Smooth muscle cell of the brain vasculature (primary cell): ENCODE measurements around the gene BORCS6.
A peak's percentile ranks its signal among the peaks of the same experiment; 100 is the strongest.

Source experiments
- DNase-seq: peaks from one replicate; pipeline ENCODE4 v3.0.0-alpha.2; 2012; ENCODE audit warnings: low read depth, low spot score

The BORCS6 gene

DNA sequence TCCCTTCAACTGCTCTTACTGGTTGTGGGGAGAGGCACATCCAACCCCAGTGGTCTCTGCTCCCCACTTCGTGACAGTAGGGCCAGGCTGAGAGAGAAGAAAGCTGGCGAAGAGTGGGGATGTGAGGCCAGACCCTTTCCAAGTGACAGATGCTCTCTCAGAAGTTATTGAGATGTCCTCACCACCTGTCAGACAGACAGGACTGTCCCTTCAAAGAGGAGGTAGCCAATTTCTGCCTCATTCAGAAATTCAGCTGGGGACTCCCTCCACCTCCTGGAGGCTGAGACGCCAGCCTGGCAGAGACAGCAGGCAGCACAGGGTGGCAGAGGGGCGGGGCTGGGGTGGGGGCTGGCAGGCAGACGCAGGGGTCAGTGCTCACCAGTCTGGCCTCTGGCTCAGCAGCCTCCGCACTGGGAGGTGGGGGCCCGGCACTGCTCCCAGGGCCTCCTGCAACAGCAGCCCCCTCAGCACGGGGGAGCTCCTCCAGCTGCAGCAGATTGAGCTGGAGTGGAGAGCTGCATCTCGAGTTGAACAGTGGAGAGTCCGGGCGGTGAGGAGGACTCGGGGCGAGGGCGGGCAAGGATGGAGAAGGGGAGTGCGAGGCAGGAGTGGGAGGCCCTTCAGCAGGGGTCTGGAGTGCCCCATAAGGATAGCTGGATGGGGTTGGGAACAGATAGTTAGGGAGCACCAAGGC is 46.9 kb downstream of the BORCS6 start:
- no peak for DNase-seq

DNA sequence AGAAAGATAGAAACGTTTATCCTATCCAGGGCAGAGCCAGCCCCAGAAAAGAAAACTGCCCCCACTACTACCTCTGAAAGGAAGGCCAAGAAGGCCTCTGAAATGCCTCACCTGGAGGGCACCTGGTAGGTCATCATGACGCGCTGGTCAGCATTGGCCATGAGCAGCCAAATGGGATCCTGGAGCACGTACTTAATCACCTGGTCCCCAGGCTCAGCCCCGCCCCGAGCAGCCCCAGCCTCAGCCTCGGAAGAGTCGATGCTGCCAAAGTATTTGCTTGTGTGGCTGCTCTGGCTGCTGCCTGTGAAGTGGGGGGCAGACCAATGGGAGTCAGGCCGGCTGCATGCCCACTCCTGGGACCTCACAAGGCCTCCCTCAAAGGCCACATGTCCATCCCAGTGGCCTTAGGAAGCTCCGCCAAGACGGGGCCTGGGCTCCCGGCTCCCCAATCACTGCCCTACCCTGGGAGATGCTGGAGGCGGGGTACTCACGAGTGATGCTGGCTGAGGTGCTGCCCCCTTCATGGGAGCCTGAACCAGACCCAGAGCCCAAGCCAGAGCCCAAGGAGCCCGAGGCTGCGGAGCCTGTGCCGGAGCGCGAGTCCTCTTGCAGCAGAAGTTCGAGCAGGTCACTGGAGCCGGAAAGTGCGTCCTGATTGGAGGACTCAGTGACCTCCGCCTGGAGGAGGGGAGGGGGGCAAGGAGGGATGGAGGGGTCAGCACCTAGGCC is 47.7 kb downstream of the BORCS6 start:
- DNase-seq, result no peak

DNA sequence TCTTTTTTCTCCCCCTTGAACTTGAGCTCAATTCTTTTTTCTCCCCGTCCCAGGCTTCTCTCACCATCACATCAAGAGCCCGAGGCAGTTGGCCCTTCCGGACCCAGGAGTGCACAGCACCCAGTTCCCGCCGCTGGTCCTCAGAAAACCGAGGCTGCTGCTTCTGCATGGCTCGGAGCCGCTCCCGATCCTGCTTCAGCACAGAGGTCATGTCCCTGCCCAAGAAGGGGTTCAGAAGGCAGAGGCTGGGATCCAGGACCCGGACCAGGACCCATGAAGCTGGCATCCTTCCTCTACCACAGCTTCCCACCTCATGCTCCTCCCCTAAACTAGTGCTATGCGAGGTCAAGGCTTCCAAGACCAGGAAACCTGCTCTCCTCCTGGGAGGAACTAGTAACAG is 48.2 kb downstream of the BORCS6 start:
- DNase-seq, result no peak

DNA sequence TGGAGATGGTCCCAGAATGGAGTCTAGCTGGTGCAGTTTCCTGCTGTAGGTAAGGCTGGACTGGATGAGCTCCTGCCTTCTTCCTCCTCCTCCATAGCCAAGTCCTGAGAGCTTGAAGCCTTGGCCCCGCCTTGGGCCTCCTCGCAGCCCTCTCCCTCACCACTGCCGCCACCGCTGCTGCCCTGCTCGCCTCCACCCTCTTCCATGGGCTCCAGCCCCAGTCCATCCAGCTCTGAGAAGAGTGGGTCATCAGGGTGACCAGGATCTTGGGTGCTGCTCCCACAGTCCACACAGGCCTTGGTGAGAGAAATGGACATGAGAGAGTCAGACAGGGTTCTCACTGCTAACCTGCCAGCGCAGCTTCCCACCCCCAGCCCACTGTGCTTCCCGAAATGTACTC is 48.9 kb downstream of the BORCS6 start:
- no peak for DNase-seq

DNA sequence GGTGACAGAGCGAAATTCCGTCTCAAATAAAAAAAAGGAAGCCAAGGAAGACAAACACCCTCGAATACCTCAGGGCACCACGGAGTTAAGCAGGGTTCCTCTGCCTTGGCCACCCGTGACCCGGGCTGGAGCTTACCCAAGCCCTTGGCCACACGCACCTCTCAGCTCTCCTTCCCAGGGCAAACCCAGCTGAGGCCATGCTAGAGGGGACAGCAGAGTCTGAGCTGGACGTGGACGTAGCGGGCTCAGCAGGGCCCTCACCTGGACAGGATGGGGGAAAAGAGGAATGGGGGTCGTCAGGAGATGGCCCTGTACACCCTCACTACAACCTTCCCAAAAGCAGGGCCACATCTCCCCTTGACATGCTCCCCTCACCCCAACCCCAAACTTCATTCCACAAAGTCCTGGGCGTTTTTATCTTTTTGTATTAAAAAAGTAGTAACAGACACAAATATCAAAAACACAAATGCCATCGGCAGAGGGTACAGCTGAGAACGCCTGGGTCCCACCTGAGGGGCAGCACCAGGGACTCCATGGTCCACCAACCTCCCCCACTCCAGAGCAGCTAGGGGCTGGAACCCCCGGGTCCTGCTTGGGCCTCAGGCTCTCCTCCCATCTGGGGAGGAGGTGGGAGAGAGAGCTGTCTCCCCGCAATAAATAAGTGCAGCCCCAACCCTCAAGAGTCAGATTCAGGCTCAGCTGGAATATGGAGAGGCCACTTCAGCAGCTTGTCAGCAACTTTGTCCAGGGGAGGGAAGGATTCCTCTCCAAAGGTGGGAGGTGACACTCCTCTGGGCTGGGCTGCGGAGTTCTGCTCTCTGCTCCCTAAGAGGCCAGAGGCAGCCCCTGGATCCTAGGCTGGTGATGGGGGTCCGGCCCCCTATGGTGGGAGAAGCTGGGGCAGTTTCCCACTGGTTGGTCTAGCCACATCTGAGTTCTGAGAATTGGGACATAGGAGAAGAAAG is 49.6 kb downstream of the BORCS6 start:
- no peak for DNase-seq

DNA sequence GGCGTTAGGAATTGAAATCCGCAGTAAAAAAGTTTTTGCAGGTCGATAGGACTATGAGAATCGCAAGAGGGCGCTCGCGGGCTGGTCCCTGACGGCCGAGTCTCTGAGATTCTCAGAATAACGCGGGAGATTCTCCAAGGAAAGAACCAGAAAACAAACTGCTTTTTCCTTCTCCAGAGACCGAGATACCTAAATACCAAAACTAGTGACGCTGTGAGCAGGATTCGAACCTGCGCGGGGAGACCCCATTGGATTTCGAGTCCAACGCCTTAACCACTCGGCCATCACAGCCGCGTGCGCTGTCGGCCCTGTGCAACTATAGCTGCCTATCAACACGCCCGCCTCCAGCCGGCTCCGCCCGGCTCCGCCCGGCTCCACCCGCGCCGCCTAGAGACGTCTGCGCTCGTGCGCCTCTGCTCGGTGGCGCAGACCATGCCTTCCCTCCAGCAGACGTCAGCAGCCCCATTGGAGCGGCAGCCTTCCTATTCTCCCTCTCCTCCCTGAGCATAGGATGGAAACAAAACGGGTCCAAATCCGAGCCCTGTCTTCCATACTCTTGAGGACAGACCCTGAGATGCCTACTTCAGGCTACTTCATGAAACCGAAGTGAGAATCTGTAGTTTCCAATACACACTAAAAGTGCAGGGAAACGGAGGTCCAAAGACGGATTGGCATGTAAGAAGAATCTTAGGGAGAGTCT is 51.2 kb downstream of the BORCS6 start:
- DNase-seq, result peak; percentile 95

DNA sequence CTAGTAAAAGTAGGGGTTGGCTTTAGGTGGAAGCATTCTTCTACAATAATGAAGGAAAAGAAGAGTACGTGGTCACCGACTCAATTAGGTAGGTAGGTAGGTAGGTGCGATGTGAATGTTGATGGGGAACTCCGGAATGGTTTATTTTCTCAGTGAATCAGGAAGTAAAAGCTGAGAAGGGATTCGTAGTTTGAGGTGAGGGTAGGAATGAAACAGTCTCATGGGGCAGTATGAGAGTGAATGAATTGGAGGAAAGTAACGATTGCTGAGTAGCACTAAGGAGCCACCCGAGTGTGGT is 51.7 kb downstream of the BORCS6 start:
- no peak for DNase-seq
